GM21515 (cell line): ENCODE data around the gene VEGFB.

Experiments used
- ATAC-seq: cut with Tn5 transposase; IDR thresholded peaks from one replicate; pipeline ENCODE4 v1.9.1; 2021; ENCODE audit not compliant: unreplicated experiment

VEGFB gene

DNA sequence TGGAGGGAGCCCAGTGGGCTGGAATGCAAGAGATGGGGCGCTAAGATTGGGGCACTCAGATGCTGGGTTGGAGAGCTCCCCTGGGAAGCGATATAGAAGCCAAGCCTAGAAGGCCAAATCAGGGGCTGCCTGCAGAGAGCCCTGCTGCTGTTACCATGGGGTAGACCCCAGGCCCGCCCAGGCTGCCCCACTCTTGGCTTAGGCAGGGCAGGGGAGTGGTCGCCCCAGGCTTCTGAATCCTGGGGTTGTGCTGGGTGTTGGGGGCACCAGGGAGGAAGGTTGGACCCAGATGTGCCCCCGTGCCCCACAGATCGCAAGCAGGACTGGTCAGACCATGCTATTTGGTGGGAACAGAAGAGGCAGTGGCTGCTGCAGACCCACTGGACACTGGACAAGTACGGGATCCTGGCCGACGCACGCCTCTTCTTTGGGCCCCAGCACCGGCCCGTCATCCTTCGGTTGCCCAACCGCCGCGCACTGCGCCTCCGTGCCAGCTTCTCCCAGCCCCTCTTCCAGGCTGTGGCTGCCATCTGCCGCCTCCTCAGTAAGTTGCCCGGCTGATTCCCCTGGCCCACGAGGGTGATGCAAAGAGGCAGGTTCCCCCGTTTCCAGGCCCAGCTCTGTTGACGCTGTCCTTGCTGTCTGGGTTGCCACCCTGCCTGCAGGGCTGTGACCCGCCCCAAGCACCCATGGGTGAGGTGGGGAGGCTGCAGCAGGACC lies 23.9 kb upstream of the VEGFB start:
- no peak for ATAC-seq

DNA sequence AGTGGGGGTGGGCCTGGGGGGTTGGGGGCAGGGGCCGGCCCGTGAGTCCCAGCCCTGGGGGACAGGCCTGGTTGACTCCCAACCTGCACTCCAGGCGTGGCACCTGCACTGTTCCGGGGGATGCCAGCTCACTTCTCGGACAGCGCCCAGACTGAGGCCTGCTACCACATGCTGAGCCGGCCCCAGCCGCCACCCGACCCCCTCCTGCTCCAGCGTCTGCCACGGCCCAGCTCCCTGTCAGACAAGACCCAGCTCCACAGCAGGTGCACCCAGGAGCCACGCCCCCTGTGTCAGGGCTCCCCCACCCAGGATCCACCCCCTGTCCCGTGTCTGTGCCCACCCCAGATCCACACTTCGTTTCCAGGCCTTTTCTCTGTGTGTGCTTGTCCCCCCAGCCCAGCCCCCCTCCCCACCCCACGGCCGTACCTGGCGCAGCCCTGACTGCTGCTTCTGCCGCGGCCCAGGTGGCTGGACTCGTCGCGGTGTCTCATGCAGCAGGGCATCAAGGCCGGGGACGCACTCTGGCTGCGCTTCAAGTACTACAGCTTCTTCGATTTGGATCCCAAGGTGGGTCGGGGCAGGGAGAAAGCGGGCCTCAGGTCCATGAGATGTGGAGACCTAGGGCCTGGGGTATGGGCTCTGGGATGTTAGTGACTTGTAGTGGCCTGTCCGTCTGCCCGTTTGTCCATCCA lies 23.1 kb upstream of the VEGFB start:
- ATAC-seq: no peak

DNA sequence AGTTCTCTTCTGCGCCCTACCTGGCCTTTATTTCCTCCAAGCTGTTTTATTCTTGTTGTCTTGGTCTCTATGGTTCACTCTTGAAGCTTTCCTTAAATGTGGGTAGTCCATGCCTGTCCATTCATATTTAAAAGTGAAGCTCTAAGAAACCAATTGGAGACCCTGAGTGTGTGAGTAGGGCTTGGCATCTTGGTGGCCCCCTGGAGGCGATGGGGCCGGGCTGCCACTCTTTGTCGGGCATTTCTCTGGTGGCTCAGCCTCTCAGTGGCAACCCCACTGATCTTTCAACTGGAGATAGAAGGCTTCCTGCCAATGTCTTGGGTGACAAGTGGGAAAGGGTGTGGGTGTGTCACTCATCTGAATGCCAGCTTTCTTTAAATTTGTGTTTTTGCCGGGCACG lies 17.5 kb upstream of the VEGFB start:
- ATAC-seq: no peak

DNA sequence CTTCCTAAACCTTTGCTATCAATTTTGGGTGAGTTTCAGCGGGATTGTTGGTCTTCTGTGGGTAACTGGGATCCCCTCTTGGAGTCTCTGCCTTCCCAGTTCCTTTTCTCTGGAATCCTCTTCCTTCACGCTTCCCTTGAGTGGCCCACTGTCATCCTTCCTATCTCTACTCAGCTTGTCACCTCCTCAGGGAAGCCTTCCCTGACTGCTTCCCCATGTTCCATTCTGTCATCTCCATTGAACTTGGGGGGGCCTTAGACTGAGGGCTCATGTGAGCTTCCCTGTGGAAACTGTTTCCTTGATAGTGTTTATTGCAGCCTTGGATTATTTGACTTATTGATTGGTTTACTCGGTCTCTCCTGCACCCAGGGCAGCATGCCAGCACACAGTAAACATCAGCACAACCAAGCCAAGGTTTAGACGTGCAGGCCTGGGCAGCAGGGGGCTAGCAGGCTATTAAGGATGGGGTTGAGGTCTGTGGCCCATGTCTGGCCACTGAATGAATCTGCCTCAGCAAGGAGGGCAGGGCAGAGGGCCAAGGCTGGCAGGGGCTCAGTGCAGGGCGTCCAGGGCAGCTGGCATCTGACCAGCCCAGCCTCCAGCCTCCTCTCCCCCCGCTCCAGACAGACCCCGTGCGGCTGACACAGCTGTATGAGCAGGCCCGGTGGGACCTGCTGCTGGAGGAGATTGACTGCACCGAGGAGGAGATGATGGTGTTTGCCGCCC lies 15.6 kb upstream of the VEGFB start:
- ATAC-seq: no peak

DNA sequence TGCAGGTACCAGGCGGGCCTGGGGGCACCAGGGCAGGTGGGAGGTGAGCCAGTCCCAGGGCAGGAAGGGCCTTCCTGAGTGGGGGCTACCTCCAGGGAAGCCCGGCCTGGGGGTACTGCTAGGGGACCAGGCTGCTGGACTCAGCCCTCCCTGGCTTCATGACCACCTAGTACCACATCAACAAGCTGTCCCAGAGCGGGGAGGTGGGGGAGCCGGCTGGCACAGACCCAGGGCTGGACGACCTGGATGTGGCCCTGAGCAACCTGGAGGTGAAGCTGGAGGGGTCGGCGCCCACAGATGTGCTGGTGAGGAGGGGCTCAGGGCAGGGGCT lies 15.1 kb upstream of the VEGFB start:
- ATAC-seq: no peak

DNA sequence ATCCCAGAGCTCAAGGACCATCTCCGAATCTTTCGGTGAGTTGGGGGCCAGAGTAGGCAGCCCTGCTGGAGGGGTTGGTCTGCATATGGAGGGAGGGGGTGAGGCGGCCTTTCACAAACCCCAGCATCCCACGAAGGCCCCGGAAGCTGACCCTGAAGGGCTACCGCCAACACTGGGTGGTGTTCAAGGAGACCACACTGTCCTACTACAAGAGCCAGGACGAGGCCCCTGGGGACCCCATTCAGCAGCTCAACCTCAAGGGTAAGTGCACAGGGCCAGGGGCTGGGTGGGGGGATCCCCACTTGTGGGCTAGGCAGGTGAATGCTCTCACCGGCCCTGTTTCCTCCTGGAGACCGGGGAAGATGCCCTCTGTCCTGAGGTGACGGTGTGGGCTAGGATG lies 14.6 kb upstream of the VEGFB start:
- no peak for ATAC-seq

DNA sequence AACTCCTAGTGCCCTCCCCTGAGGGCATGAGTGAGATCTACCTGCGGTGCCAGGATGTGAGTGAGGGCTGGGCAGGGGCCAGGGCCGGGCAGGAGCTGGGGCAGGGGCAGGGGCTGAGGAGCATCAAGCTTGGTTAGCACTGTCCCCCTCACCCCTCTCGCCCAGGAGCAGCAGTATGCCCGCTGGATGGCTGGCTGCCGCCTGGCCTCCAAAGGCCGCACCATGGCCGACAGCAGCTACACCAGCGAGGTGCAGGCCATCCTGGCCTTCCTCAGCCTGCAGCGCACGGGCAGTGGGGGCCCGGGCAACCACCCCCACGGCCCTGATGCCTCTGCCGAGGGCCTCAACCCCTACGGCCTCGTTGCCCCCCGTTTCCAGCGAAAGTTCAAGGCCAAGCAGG lies 14.1 kb upstream of the VEGFB start:
- no peak for ATAC-seq

DNA sequence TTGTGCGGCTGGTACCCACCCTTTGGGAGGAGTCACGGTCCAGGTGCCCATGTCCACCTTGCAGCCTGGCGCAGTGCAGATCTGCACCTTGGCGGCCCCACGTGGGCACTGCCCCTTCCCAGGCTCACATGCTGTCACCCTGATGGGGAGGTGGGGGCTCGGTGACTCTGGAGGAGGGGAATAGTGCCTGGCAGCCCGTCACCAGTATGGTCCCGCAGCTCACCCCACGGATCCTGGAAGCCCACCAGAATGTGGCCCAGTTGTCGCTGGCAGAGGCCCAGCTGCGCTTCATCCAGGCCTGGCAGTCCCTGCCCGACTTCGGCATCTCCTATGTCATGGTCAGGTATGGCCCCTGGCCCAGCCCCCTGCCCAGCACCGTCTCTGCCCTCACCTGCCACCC lies 13.6 kb upstream of the VEGFB start:
- ATAC-seq: no peak

DNA sequence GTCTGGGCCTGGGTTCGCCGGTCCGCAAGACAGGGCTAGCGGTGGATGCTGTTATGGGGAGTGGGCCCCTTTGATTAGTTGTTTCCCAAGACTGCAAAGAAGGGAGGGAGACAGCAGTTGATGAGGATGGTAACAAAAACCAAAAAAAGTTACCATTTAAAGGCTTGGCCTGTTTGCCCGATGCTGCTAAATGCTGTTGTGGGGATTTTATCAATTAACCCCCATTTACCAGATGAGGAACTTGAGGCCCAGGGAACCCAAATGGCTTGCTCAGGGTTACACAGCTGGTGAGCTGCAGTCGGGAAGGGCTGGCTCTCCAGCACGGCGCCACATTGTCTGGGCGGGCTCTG lies 11.8 kb upstream of the VEGFB start:
- no peak for ATAC-seq

DNA sequence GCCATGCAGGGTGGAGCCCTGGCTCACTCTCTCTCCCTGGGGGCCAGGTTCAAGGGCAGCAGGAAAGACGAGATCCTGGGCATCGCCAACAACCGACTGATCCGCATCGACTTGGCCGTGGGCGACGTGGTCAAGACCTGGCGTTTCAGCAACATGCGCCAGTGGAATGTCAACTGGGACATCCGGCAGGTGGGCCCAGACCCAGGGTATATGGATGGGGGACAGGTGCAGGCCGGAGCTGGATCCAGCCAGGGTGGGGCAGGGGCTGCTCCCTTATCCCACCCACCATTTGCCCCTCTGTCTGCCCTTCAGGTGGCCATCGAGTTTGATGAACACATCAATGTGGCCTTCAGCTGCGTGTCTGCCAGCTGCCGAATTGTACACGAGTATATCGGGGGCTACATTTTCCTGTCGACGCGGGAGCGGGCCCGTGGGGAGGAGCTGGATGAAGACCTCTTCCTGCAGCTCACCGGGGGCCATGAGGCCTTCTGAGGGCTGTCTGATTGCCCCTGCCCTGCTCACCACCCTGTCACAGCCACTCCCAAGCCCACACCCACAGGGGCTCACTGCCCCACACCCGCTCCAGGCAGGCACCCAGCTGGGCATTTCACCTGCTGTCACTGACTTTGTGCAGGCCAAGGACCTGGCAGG lies 11.3 kb upstream of the VEGFB start:
- no peak for ATAC-seq

DNA sequence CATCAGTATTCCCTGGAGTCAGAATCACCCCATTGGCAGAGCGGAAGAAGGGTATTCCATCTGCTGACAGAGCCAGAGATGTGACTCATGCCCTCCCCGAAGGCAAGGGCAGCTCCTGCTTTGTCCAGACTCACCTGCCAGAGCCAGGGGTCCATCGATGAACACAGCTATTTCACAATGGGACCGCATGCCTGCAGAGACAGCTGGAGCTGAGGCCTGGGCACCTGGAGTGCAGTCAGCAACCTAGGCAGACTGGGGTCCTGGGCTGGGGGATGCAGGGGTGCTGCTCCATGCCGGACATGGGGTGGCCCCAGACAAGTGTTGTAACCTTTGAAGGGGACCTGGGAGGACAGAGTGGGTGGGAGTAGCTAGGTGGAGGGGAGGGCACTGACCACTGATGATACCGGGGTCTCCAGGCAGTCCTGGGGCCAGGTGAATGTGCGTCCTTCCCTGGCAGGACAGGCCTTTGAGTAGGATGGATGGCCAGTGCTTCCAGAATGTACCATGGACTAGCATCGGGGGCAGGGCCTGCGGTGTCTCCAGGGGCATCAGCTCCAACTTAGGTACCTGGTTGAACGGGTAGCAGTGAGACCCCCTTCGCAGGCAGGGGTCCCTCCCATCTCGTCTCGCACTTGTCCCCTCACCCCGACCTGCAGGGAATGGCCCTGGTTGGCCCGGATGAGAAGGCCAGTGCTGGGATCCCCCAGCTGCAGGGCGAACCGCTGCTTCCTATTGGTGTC lies 10.1 kb upstream of the VEGFB start:
- ATAC-seq: no peak

DNA sequence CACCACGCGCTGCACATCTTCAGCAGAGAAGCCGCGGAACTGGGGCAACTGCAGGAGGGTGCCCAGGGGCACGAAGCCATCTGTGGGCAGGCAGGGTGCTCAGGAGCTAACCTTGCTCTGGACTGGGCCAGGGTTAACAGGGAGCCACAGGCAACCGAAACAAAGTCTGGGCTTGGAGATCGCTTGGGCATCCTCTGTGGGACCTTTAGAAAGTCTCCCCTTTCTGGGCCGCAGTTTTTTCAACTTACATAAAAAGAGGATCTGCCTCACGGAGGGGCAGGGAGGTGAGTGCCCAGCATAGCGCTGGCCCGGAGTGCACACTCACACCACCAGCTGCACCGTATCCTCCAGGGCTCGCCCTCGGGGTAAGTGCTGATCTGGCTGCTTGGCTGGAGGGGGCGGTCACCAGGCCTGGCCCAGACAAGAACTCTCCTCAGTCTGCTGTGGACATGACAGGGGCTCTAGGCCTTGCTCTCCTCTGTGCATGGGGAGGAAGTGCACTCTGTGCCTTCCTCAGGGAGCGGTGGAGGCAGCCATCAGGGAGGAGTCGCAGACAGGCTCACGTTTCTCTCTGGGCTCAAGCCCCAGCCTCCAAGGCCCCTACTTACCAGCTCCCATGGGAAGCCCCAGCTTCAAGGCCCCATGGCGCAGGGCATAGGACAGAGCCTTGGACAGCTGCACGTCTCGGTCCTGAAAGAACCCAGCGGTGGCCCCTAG lies 9.3 kb upstream of the VEGFB start:
- ATAC-seq: no peak

DNA sequence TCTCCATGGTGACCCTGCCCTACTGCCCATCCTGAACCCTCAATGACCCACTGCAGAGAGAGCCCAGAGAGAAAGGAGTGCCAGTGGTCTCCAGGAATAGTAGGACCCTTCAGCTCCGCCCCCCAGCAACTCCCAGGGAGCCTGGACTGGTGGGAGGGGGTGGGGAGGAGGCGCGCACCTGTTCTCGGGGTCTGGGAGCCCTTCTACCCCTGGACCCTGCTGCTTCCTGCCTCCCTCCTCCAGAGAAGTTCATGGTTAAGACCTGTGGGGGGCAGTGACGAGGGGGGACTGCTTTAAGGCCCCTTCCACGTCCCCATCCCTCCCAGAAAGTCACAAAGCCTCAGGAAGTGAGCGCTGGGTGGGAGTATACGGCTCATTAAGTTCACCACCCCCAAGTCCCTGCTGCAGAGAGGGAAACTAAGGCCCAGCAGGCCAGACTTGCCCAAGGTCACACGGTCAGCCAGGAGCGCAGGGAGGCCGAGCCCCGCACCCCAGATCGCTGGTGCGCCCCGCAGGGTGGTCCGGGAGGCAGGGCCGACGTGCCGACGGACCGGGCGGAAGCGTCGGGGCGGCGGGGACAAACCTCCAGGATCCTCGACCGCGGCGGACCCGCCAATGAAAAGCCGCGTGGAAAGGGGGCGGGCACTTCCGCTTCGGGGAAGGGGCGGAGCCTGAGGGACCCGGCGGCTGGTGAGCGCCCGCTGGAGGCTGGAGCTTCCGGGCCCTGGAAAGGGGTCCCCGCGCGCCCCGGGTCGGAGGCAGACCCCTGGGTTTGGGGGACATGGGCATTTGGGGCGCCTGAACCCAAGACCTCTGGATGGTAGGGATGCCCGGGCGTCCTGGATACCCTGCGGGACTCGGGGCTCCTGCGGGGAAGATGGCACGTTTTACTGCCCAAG lies 8.5 kb upstream of the VEGFB start, which contains the start of the genes NUDT22 and TRPT1:
NUDT22 (plus strand) TSS at position 667 of the 899 bp plus-strand sequence. CDS start 379 bp downstream, outside the sequence.
TRPT1 (minus strand) TSS at position 579 of the 899 bp plus-strand sequence; CDS start at position 253, 326 bp downstream.
- ATAC-seq: peak; percentile 52

DNA sequence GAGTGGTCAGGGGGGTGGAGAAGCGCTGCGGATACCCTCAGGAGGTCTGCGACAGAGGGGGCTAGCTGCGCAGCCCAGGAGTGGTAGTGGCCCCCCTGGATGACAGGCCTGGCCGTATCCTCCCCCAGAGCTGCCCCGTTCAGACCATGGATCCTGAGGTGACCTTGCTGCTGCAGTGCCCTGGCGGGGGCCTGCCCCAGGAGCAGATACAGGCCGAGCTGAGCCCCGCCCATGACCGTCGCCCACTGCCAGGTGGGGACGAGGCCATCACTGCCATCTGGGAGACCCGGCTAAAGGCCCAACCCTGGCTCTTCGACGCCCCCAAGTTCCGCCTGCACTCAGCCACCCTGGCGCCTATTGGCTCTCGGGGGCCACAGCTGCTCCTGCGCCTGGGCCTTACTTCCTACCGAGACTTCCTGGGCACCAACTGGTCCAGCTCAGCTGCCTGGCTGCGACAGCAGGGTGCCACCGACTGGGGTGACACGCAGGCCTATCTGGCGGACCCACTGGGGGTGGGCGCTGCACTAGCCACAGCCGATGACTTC lies 7.8 kb upstream of the VEGFB start:
- no peak for ATAC-seq

DNA sequence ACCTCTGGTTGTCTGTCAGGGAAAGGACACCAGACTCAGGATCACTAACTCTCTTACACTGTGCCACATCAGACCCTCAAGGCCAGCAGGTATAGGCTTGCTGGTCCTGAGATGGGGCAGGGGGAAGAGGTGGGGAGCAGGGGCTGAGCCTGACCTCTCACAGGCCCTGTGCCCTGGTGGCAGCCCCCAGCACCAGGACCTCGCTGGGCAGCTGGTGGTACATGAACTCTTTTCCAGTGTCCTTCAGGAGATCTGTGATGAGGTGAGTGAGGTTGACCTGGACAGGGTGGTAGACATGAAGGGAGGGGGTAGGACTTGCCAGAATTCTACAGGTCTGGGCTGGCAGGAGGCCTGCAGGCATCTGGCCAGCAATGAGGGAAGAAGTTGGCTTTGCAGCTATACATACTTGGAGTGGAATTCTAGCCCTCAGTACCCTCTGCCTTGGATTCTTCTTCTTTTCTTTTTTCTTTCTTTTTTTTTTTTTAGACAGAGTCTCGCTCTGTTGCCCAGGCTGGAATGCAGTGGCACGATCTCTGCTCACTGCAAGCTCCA lies 6.9 kb upstream of the VEGFB start:
- ATAC-seq: no peak

DNA sequence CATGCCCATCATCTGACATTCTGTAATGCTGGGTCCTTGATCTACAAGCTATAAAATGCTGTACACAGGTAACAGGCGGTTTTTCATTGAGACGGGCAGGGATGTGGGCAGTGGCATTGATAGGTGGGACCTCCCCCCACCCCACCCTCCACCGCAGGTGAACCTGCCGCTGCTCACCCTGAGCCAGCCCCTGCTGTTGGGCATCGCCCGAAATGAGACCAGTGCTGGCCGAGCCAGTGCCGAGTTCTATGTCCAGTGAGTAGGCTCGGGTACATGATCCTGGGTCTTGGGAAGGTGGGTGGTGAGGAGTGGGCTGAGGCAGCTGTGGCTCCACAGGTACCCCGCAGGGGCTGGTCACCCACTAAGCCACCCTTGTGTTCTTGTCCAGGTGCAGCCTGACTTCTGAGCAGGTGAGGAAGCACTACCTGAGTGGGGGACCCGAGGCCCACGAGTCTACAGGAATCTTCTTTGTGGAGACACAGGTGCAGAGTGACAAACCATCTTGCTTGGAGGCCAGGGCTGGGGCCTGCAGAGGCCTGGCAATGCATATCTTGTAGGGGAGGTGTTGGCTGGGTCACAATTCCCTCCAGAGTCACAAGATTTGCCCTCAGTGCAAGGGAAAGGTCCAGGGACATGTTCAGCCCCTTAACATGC lies 5.2 kb upstream of the VEGFB start:
- ATAC-seq: no peak

DNA sequence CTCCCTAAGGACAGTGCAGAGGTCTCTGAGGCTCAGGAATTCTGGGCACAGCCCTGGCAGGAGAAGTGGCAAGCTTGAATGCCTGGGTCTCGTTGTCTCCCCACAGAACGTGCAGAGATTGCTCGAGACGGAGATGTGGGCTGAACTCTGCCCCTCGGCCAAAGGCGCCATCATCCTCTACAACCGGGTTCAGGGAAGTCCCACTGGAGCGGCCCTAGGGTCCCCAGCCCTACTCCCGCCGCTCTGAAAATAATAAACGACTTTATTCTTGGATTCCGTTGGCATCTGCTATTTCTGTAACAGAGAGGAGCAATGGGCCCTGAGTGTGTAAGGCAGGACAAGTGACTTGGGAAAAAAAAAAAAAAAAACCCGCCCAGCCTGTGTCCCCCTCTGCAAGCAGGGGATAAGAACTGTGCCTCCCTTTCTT lies 4.6 kb upstream of the VEGFB start:
- no peak for ATAC-seq
